PC-9 (cell line): ENCODE data around the gene ARHGAP22. TPM values are rescaled to one million over a fixed set of nuclear protein-coding genes. Genes with fewer than 3 reads are reported as not detected.

Experiments used
- BruUV-seq: library from RNA; stranded (reverse); fragments of 400-500 nt; replicated peaks from 2 replicates; lab custom pipeline; 2021; lab: Mats Ljungman, UMichigan
- CTCF ChIA-PET: fragments of 300-600 bp; sonication (Branson Sonifier 250); formaldehyde crosslinking; loops from one replicate; lab custom pipeline; 2022; ENCODE audit warnings: antibody characterized with exemption; lab: Charles Lee
- POLR2A ChIA-PET: fragments of 300-600 bp; sonication (Branson Sonifier 250); formaldehyde crosslinking; loops from one replicate; lab custom pipeline; 2022; ENCODE audit warnings: antibody characterized with exemption; ENCODE audit not compliant: unreplicated experiment; lab: Charles Lee
- DNase-seq, 2 experiments: peaks; one replicate each; pipeline versions ENCODE4 v3.0.0 to v3.0.0-alpha.2; 2015 to 2022; ENCODE audit warnings: mixed read lengths in 1 of 2
- H2AFZ ChIP-seq: fragments of 200-600 bp; sonication (generic); 2 replicates; pipeline ENCODE4 v1.8.1; 2017; ENCODE audit warnings: antibody characterized with exemption
- H3F3A ChIP-seq: fragments of 200-600 bp; sonication (generic); 2 replicates; pipeline ENCODE4 v1.8.1; 2017; ENCODE audit warnings: antibody characterized with exemption, mild to moderate bottlenecking, low read depth; ENCODE audit not compliant: insufficient read depth
- H3K27ac ChIP-seq: fragments of 200-600 bp; sonication (generic); 2 replicates; pipeline ENCODE4 v1.6.1; 2016; ENCODE audit warnings: mixed run types
- H3K27me3 ChIP-seq: fragments of 200-600 bp; sonication (generic); 2 replicates; pipeline ENCODE4 v1.6.1; 2016; ENCODE audit warnings: low read depth, mixed run types; ENCODE audit not compliant: insufficient read depth
- H3K36me3 ChIP-seq: fragments of 200-600 bp; sonication (generic); 2 replicates; pipeline ENCODE4 v1.6.1; 2016; ENCODE audit warnings: low read depth, mixed run types
- H3K4me1 ChIP-seq: fragments of 200-600 bp; sonication (generic); replicated peaks from 2 replicates; pipeline ENCODE4 v1.6.1; 2016; ENCODE audit warnings: mixed run types; ENCODE audit not compliant: insufficient read depth
- H3K4me2 ChIP-seq: fragments of 200-600 bp; sonication (generic); 2 replicates; pipeline ENCODE4 v1.6.1; 2017; ENCODE audit warnings: mixed run types
- H3K4me3 ChIP-seq: fragments of 200-600 bp; sonication (generic); 2 replicates; pipeline ENCODE4 v1.6.1; 2016; ENCODE audit warnings: mixed run types
- H3K79me2 ChIP-seq: fragments of 200-600 bp; sonication (generic); 2 replicates; pipeline ENCODE4 v1.6.1; 2017; ENCODE audit warnings: low read depth, mixed run types
- H3K9me2 ChIP-seq: fragments of 200-600 bp; sonication (generic); 2 replicates; pipeline ENCODE4 v1.8.1; 2017; ENCODE audit warnings: mild to moderate bottlenecking; ENCODE audit not compliant: insufficient read depth
- H3K9me3 ChIP-seq: fragments of 200-600 bp; sonication (generic); 2 replicates; pipeline ENCODE4 v1.8.1; 2016; ENCODE audit warnings: low read depth; ENCODE audit not compliant: insufficient read depth
- H4K20me1 ChIP-seq: fragments of 200-600 bp; sonication (generic); 2 replicates; pipeline ENCODE4 v1.8.1; 2017; ENCODE audit not compliant: insufficient read depth
- EZH2 ChIP-seq: fragments of 200-600 bp; sonication (generic); IDR thresholded peaks from 2 replicates; pipeline ENCODE4 v1.8.0; 2017; ENCODE audit warnings: antibody characterized with exemption, low read depth
- intact Hi-C: fragments of 100-400 bp; cut with micrococcal nuclease; formaldehyde crosslinking; loops from one replicate; pipeline ENCODE4 v1.10.0; 2022; ENCODE audit not compliant: unreplicated experiment
- total RNA-seq: library from RNA; stranded (reverse); gene quantifications from 2 replicates; pipeline ENCODE4 v1.2.3, GENCODE V29; 2021
- TF ChIP-seq, protein P1 (sequence below): fragments of 200-600 bp; sonication (generic); conservative IDR thresholded peaks from 2 replicates; pipeline ENCODE4 v1.6.1; 2017; ENCODE audit warnings: mixed run types, antibody characterized with exemption, mild to moderate bottlenecking, moderate library complexity

Gene ARHGAP22
- total RNA-seq, 1 experiment from 2014 or later = 4.0 TPM

DNA sequence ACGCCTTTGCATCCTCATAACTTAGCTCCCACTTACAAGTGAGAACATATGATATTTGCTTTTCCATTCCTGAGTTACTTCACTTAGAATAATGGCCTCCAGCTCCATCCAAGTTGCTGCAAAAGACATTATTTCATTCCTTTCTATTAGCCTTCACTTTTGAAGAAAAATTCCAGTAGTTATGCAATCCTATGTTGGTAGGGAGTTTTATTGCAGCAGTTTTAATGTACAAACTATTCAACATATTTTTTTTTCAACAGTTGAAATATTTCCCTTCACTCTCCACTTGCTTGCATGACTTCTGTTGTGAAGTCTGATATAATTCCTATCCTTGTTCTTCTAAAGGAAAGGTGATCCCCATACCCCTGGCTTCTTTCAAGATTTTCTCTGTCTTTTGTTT lies 27.3 kb upstream of the ARHGAP22 start:
- Histone ChIP-seq H3F3A (no peaks in the 10 kb centered on the region), H3K4me3 (no peak overlapping the region), H3K4me1 (no peaks in the 10 kb centered on the region), H3K27ac (no peak overlapping the region), H3K27me3 (no peaks in the 10 kb centered on the region), H3K79me2 (no peaks in the 10 kb centered on the region), H3K9me3 (no peaks in the 10 kb centered on the region), H2AFZ (no peak overlapping the region), H4K20me1 (no peaks in the 10 kb centered on the region), H3K36me3 (no peaks in the 10 kb centered on the region), H3K4me2 (no peak overlapping the region), H3K9me2 (no peaks in the 10 kb centered on the region)
- intact Hi-C loops = no loop called here
- DNase-seq = no peak
- POLR2A ChIA-PET = no interaction called here
- TF ChIP-seq EZH2 = no peak
- TF ChIP-seq, protein P1, sequence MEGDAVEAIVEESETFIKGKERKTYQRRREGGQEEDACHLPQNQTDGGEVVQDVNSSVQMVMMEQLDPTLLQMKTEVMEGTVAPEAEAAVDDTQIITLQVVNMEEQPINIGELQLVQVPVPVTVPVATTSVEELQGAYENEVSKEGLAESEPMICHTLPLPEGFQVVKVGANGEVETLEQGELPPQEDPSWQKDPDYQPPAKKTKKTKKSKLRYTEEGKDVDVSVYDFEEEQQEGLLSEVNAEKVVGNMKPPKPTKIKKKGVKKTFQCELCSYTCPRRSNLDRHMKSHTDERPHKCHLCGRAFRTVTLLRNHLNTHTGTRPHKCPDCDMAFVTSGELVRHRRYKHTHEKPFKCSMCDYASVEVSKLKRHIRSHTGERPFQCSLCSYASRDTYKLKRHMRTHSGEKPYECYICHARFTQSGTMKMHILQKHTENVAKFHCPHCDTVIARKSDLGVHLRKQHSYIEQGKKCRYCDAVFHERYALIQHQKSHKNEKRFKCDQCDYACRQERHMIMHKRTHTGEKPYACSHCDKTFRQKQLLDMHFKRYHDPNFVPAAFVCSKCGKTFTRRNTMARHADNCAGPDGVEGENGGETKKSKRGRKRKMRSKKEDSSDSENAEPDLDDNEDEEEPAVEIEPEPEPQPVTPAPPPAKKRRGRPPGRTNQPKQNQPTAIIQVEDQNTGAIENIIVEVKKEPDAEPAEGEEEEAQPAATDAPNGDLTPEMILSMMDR = no peak
- CTCF ChIA-PET = no interaction called here
- BruUV-seq = no TSS peak

DNA sequence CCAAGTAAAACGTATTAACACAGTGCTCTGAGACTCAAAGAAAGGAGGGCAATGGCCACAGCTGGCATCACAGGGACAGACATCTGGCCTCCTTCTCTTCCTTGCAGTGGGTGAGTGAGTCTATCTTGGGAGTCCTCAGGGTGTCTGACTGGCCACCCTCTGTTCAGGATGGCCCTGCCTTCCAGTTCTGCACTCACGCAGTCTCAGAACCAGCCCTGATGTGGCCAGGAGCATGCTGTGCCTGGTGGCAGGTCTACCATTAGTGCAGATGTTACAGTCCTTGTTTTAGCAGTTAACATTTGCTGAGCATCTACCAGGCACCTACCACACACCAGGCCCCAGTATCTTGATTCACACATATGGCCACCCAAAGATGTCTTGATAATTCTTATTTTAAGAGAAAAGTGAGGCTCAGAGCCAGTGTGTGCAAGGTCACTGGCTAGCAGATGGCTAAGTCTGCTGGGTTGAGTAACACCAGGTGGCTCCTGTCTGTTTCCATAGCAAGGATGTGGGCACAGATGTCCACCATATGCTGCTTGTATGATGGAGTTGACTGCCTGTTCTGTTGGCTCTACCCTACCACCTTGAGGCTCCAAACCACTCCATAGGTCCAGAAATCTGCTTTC lies 23.2 kb upstream of the ARHGAP22 start:
- CTCF ChIA-PET = no interaction called here

DNA sequence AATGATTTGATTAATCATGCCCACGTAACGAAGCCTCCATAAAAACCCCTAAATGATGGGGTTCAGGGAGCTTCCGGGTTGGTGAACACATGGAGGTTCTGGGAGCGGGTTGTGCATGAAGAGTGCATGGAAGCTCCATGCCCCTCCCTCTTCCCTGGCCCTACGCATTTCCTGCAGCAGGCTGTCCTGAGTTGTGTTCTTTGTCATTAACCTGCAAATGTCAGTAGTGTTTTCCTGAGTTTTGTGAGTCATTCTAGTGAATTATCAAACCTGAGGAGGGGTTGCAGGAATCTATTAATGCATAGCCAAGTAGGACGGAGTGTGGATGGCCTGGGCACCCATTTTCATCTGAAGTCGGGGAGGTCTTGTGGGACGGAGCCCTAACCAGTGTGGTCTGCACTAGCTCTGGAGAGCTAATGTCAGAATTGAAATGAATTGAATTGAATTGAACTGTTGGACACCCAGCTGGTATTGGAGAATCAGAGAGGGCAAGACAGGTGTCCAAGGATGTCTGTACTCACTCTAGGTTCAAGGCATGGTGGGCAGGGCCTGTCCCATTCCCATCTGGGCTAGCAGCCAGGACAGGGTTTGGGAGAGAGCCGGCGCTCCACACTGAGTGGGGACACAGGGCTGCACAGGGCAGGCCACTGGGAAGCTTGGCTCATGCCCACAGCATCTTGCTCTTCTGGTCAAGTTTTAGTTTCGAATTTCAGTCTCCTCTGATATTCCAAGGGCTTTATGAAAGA lies 22.3 kb upstream of the ARHGAP22 start:
- BruUV-seq = no TSS peak
- H2AFZ ChIP-seq = no peak overlapping the region
- TF ChIP-seq, protein P1 = no peak
- no peak for TF ChIP-seq EZH2
- no peaks in the 10 kb centered on the region for H3K9me3 ChIP-seq
- CTCF ChIA-PET = no interaction called here
- H4K20me1 ChIP-seq = no peaks in the 10 kb centered on the region
- POLR2A ChIA-PET = no interaction called here
- no peak overlapping the region for H3K4me2 ChIP-seq
- no peaks in the 10 kb centered on the region for H3K4me1 ChIP-seq
- no peaks in the 10 kb centered on the region for H3K9me2 ChIP-seq
- H3K4me3 ChIP-seq = no peak overlapping the region
- H3K27ac ChIP-seq = no peak overlapping the region
- no peaks in the 10 kb centered on the region for H3K79me2 ChIP-seq
- H3K36me3 ChIP-seq = no peaks in the 10 kb centered on the region
- no peak for DNase-seq
- intact Hi-C loops = no loop called here
- no peaks in the 10 kb centered on the region for H3K27me3 ChIP-seq
- H3F3A ChIP-seq = no peaks in the 10 kb centered on the region

More for the DNA sequence above, 23.2 kb upstream of the ARHGAP22 start:
- H3K36me3 ChIP-seq = no peaks in the 10 kb centered on the region
- TF ChIP-seq, protein P1 = no peak
- TF ChIP-seq EZH2 = no peak
- no peak for DNase-seq
- no peaks in the 10 kb centered on the region for H3K79me2 ChIP-seq
- POLR2A ChIA-PET = no interaction called here
- no peak overlapping the region for H3K4me2 ChIP-seq
- BruUV-seq = no TSS peak
- H3K4me3 ChIP-seq = no peak overlapping the region
- no peaks in the 10 kb centered on the region for H3F3A ChIP-seq
- H3K9me2 ChIP-seq = no peaks in the 10 kb centered on the region
- H2AFZ ChIP-seq = no peak overlapping the region
- H3K9me3 ChIP-seq = no peaks in the 10 kb centered on the region
- H3K4me1 ChIP-seq = no peaks in the 10 kb centered on the region
- H3K27me3 ChIP-seq = no peaks in the 10 kb centered on the region
- H4K20me1 ChIP-seq = no peaks in the 10 kb centered on the region
- intact Hi-C loops = no loop called here
- H3K27ac ChIP-seq = no peak overlapping the region
